Measurements from ENCODE around the gene CD44. TPM values are rescaled to one million over a fixed set of nuclear protein-coding genes. Genes with fewer than 3 reads are reported as not detected.

CD44 gene
- total and polyA plus RNA-seq, 11 donors: 3.9 to 210 (median 26.2) TPM

- 10 to 39% (median 17%) methylated on average over 6 of the region's 6 CpGs for WGBS, 4 donors
- no peak for TF ChIP-seq CTCF (IDR thresholded peaks at IDR 0.05)
- no peak for TF ChIP-seq POLR2A (IDR thresholded peaks at IDR 0.05)
- H3K27ac ChIP-seq: peak overlapping the region; percentile 59 to 86 (median 80)
- H3K27me3 ChIP-seq: no peaks in the 10 kb centered on the region
- H3K36me3 ChIP-seq: no peaks in the 10 kb centered on the region
- DNase-seq: peak in 3 of 5 donors; percentile 36 to 76 (median 62)
- intact Hi-C loops (cut with DNase I): loop anchor here in 1 of 10 donors (10.0 kb wide), 1 partner anchor 285 kb away; no protein-coding TSS in a partner anchor
- peaks cover 0 to 6% (median 0%) of the 10 kb centered on the region in 12 donors for H3K9me3 ChIP-seq
- peak; percentile 93 to 95 (median 93) for ATAC-seq
- H3K4me3 ChIP-seq: no peak overlapping the region
- peaks cover 5 to 41% (median 22%) of the 10 kb centered on the region in 12 donors for H3K4me1 ChIP-seq
These were observed 39.0 kb upstream of the CD44 start for GRCh38 chr11:35100013-35100383.

- Histone ChIP-seq H3K36me3 (no peaks in the 10 kb centered on the region), H3K4me3 (no peak overlapping the region), H3K4me1 (peaks cover 5 to 53% (median 31%) of the 10 kb centered on the region in 12 donors), H3K9me3 (no peaks in the 10 kb centered on the region), H3K27me3 (no peaks in the 10 kb centered on the region), H3K27ac (peak overlapping the region in 4 of 12 donors; percentile 1 to 86 (median 78))
- no peak for DNase-seq
- intact Hi-C loops (cut with DNase I): loop anchor here in 1 of 10 donors (10.0 kb wide), 1 partner anchor 284 kb away; no protein-coding TSS in a partner anchor
- ATAC-seq: no peak
- TF ChIP-seq CTCF (IDR thresholded peaks at IDR 0.05) (no peak), POLR2A (IDR thresholded peaks at IDR 0.05) (no peak)
- 67 to 84% (median 79%) methylated on average over 3 of the region's 3 CpGs for WGBS, 4 donors
These were observed 37.7 kb upstream of the CD44 start for GRCh38 chr11:35101223-35101622.

- Histone ChIP-seq H3K4me3 (no peak overlapping the region), H3K27ac (no peak overlapping the region), H3K4me1 (peaks cover 5 to 59% (median 32%) of the 10 kb centered on the region in 12 donors), H3K27me3 (no peaks in the 10 kb centered on the region), H3K36me3 (no peaks in the 10 kb centered on the region), H3K9me3 (no peaks in the 10 kb centered on the region)
- TF ChIP-seq CTCF (IDR thresholded peaks at IDR 0.05) (no peak), POLR2A (IDR thresholded peaks at IDR 0.05) (no peak)
- ATAC-seq (no peak), DNase-seq (no peak)
- WGBS, 4 donors: 50 to 66% (median 56%) methylated on average over 2 of the region's 2 CpGs
- intact Hi-C loops (cut with DNase I): loop anchor here in 1 of 10 donors (10.0 kb wide), 1 partner anchor 283 kb away; no protein-coding TSS in a partner anchor
These were observed 36.7 kb upstream of the CD44 start for GRCh38 chr11:35102267-35102666.

GRCh38 chr11:35103366-35104208 is 35.4 kb upstream of the CD44 start:
- no peak overlapping the region for H3K27ac ChIP-seq

More at GRCh38 chr11:35103366-35104208, 35.4 kb upstream of the CD44 start:
- Histone ChIP-seq H3K9me3 (no peaks in the 10 kb centered on the region), H3K4me3 (no peak overlapping the region), H3K4me1 (peaks cover 5 to 54% (median 29%) of the 10 kb centered on the region in 12 donors), H3K36me3 (no peaks in the 10 kb centered on the region), H3K27me3 (no peaks in the 10 kb centered on the region)
- 92 to 97% (median 94%) methylated on average over 6 of the region's 6 CpGs for WGBS, 4 donors
- intact Hi-C loops (cut with DNase I): loop anchor here in 1 of 10 donors (10.0 kb wide), 1 partner anchor 281 kb away; no protein-coding TSS in a partner anchor
- ATAC-seq: no peak
- no peak for DNase-seq
- TF ChIP-seq POLR2A (IDR thresholded peaks at IDR 0.05) (no peak), CTCF (IDR thresholded peaks at IDR 0.05) (no peak)

Data from heart left ventricle (tissue), 16 donors.